Erythroblast (primary cell): ENCODE measurements around the gene TFF2.

Source experiments
- GATA1 ChIP-seq: IDR thresholded peaks from 2 replicates; pipeline ENCODE4 v1.6.1; 2011; ENCODE audit warnings: low read depth, mild to moderate bottlenecking, control low read depth, low read length, moderate library complexity
- POLR2A ChIP-seq: IDR thresholded peaks from 2 replicates; pipeline ENCODE4 v1.6.1; 2011; ENCODE audit warnings: mild to moderate bottlenecking, low read length

DNA sequence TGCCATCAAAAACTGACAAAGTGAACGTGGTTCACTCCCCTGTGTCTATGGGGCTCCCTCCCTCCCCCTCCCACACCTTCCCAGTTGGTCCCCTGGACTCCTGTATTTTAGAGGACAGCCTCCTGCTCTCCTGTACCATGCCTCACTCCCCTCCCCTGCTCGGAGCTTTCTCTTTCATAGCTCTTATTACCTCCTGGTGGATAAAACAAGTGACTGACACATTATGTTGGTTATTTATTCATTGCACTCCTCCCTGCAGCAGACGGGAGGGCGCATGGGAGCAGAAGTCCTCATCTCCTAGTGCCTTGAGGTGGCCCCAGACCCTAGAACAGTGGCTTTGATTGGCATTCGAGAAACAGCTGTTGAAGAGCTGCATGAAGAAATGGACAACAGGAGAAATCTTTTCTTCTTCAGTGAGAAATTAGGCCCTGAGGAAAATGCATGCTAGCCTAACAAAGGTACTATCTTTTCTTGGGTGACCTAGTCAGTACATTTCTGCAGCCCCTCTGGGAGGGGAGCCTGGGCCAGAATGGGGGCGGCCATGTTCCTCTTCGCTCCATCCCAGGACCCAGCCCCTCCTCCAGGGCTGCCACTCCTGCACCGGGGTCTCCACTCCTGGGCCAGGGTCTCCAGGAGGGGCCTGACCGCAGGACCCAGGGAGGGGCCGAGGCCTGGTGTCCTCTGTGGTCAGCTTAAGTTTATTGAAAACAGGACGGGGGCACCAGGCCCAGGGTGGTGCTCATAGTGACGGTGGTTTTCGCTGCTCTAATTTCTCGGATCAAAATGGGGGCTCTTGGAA, 16.8 kb upstream of the TFF2 start:
- TF ChIP-seq POLR2A (no peak), GATA1 (no peak)
